ENCODE measurements around the gene MRPL24. TPM values are rescaled to one million over a fixed set of nuclear protein-coding genes. Genes with fewer than 3 reads are reported as not detected.

Gene MRPL24
- total and polyA plus RNA-seq, 10 donors, result 15.2 to 83.5 (median 41.0) TPM

- TF ChIP-seq POLR2AphosphoS5 (IDR thresholded peaks at IDR 0.05), result no peak
- no peak for TF ChIP-seq CTCF (IDR thresholded peaks at IDR 0.05 in 8 of 11, conservative IDR thresholded peaks at IDR 0.05 in 3 of 11)
- TF ChIP-seq POLR2A (IDR thresholded peaks at IDR 0.05), result no peak
- Histone ChIP-seq H3K9me3 (no peaks in the 10 kb centered on the region), H3K4me1 (peaks cover 51 to 87% (median 73%) of the 10 kb centered on the region in 6 donors), H3K27me3 (replicated peaks in 1 of 7) (no peaks in the 10 kb centered on the region), H3K4me3 (peak overlapping the region; percentile 47 to 99 (median 94)), H3K36me3 (peaks cover 0 to 11% (median 7%) of the 10 kb centered on the region in 6 donors), H3K27ac (peak overlapping the region; percentile 87 to 97 (median 94))
- intact Hi-C loops (cut with DNase I; ENCODE audit: low total_unique reads), result no loop called here
- WGBS, 5 donors, result 18 to 28% (median 21%) methylated on average over 6 to 8 of the region's 8 CpGs
- no peak for DNase-seq
Observed at GRCh38 chr1:156749419-156750118, 8.7 kb upstream of the MRPL24 start.

GRCh38 chr1:156748670-156749418, 8.0 kb upstream of the MRPL24 start:
- intact Hi-C loops (cut with DNase I; ENCODE audit: low total_unique reads), result no loop called here
- Histone ChIP-seq H3K27me3 (replicated peaks in 1 of 7) (no peaks in the 10 kb centered on the region), H3K9me3 (no peaks in the 10 kb centered on the region), H3K36me3 (peaks cover 0 to 18% (median 14%) of the 10 kb centered on the region in 6 donors), H3K4me1 (peaks cover 51 to 87% (median 73%) of the 10 kb centered on the region in 6 donors), H3K4me3 (peak overlapping the region in 7 of 8 donors; percentile 84 to 99 (median 95)), H3K27ac (peak overlapping the region; percentile 87 to 97 (median 94))
- 3 to 9% (median 6%) methylated on average over 8 to 9 of the region's 9 CpGs for WGBS, 5 donors
- peak in 1 of 11 experiments; percentile 5 for TF ChIP-seq CTCF (IDR thresholded peaks at IDR 0.05 in 8 of 11, conservative IDR thresholded peaks at IDR 0.05 in 3 of 11)
- TF ChIP-seq POLR2AphosphoS5 (IDR thresholded peaks at IDR 0.05), result peak in 2 of 3 donors; percentile 50 to 58
- TF ChIP-seq POLR2A (IDR thresholded peaks at IDR 0.05), result no peak
- no peak for DNase-seq

- 8 to 15% (median 11%) methylated on average over 8 of the region's 8 CpGs for WGBS, 5 donors
- Histone ChIP-seq H3K36me3 (peaks cover 0 to 26% (median 22%) of the 10 kb centered on the region in 6 donors), H3K4me1 (peaks cover 46 to 85% (median 66%) of the 10 kb centered on the region in 6 donors), H3K27me3 (replicated peaks in 1 of 7) (no peaks in the 10 kb centered on the region), H3K27ac (peak overlapping the region; percentile 87 to 97 (median 94)), H3K4me3 (peak overlapping the region in 7 of 8 donors; percentile 42 to 99 (median 93)), H3K9me3 (no peaks in the 10 kb centered on the region)
- intact Hi-C loops (cut with DNase I; ENCODE audit: low total_unique reads), result no loop called here
- DNase-seq, result no peak
- TF ChIP-seq POLR2A (IDR thresholded peaks at IDR 0.05), result no peak
- no peak for TF ChIP-seq POLR2AphosphoS5 (IDR thresholded peaks at IDR 0.05)
- TF ChIP-seq CTCF (IDR thresholded peaks at IDR 0.05 in 8 of 11, conservative IDR thresholded peaks at IDR 0.05 in 3 of 11), result no peak
Observed at GRCh38 chr1:156747742-156748669, 7.1 kb upstream of the MRPL24 start.

Data from spleen (tissue), 11 donors.